Suppressor macrophage (primary cell): ENCODE data around the gene DENND6B.
"Not testable (repeated sequence)": the region's sequence is repeated elsewhere in the genome, so short reads cannot be mapped to it uniquely, and the experiment has no call there.

Source experiments
- DNase-seq, 4 experiments: peaks; one replicate each; pipeline ENCODE4 v3.0.0-alpha.2; 2020 to 2022

The DENND6B gene

GRCh38 chr22:50289151-50289941 lies 37.5 kb downstream of the DENND6B start:
- DNase-seq, result no peak

DNA sequence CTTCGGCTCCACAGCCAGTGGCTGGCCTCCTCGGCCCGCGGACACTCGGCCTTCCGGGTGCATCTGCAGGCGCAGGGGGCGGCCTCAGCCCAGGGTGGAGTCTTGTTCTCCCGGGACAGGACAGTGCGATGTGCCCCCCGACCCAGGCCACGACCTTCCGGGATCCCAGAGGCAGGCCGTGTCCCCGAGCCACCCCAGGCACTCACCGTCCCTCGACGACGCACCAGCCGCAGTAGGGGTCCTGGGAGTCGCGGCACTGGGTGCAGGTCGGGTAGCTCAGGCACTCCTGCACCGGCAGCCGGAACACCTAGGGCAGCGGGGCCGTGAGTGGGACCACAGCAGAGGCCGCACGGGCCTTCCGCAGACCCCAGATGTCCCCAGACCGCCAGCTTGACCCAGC lies 39.1 kb downstream of the DENND6B start:
- no peak for DNase-seq

- no peak for DNase-seq
Observed at GRCh38 chr22:50286701-50287318, 40.0 kb downstream of the DENND6B start.

DNA sequence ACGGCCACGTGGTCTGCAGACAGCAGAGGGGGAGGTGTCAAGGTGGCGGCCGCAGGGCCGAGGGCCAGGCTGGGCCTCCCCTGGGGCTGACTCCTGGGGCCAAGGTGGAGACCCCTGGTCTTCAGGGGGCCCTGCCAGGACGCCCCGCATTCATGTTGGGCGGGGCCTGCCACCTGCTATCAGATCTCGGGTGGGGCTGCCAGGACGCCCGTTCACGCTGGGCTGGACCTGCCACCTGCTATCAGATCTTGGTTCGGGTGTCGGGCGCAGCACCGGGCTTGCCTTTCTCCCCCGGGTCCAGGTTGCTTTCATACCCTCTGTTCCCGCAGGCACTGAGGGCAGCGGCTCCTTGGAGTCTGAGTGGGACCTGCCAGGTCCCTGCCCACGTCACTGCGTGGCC lies 40.5 kb downstream of the DENND6B start:
- no peak for DNase-seq

DNA sequence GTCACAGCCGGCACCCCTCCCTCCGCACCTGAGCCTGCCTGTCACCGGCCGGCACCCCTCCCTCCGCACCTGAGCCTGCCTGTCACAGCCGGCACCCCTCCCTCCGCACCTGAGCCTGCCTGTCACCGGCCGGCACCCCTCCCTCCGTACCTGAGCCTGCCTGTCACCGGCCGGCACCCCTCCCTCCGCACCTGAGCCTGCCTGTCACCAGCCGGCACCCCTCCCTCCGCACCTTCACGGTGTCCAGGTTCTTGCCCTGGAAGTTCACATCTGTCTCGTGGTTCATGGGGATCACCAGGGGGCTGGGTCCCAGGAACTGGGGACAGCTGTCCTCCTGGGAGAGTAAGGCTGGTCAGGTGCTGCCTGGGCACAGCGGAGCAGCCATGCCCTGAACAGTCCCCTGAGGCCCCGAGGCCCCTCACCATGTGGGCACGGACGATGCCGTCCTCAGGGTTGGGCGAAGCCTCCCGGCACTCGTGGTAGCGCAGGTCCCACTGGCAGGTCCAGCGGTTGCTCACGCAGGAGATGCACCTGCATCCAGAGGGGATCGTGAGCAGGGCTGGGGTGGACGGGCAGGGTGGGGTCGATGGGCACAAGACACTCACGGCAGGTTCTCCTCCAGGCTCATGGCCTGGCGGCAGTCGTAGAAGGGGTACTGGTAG lies 41.1 kb downstream of the DENND6B start:
- DNase-seq, result no peak

DNA sequence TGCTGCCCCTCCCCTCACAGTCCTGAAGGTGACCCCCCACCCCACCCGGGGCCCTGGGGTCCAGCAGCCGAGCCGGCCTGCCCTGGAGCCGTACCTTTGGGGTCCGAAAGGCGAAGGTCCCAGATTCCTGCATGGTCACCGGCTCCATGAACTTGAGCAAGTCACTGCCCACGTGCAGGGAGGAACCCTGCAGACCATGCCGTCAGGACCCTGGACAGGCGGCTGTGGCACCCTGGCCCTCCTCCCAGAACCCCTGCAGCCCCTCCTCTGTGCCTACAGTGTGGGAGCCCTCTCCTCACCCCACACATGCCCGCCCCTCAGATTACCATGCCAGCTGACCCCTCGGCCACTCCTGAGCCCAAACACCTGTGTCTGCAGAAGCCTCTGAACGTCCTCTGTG lies 42.3 kb downstream of the DENND6B start:
- DNase-seq, result no peak

- DNase-seq, result no peak
Observed at GRCh38 chr22:50283821-50284220, 43.0 kb downstream of the DENND6B start.

DNA sequence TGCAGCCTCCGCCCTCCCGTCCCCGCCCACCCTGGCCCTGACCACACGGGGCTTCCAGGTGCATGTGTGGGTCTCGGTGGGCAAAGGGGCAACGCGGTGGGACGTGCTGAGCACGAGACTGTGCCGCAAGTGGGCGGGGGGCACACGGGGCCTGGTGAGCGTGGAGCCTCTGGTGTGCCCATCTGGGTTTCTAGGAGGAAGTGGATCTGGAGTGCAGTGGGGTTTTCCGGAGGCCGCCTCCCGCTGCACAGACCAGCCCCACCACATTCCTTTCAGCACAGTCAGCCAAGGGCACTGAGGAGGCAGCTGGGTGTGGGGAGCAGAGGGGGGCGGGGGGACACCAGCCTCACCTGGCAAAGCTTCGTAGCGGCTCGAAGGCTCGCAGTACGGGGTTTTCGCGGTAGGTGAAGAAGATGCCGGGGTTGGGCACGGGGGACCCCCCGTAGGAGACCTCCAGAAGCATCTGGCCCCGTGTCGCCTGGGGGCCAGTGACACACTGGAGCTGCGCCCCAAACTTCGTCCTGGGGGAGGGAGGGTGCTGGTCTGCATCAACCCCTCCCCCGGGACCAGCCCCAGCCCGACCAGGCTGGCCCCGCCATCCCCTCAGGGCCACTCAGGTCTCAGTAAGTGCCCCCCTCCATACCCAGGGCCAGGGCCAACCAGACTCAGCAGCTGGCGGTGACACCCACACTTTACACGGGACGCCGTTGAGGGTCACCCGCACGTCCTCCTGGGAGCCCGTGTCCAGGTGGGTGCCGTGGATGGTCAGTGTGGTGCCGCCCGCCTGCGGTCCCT lies 44.3 kb downstream of the DENND6B start:
- no peak for DNase-seq

GRCh38 chr22:50281957-50282356 lies 44.9 kb downstream of the DENND6B start:
- DNase-seq, result no peak

- DNase-seq, result no peak
Observed at GRCh38 chr22:50281384-50281760, 45.4 kb downstream of the DENND6B start.

- no peak for DNase-seq
Observed at GRCh38 chr22:50280708-50281383, 46.0 kb downstream of the DENND6B start.

DNA sequence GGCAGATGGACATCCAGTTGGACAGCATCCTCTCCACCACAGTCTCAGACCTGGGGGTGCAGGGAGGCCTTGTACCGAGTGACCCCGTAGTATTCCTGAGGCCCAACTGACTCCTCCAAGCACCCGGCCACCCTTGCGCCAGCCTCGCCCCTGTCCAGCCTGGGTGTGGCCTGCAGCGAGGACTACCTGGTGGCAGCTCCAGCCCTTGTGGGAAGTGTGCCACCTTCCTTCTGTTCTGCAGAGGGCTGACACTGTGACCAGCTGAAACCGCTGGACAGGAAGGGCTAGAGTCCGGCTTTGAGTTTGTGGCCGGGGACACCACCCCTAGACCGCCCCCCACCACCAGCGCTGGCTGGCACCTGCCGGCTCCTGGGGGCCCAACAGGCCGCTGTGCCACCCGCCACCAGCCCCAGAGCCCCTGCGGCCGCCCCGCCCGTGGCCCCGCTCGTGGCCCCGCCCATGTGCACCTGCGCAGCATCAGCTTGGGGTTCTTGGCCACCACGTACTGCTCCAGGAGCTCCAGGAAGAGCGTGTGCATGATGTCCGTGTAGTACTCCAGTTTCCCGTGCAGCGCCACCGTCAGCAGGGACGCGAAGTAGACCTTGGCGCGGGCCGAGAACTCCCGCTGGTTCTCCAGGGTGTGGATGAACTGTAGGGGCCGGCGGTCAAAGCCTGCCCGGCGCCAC lies 46.6 kb downstream of the DENND6B start:
- no peak for DNase-seq

GRCh38 chr22:50278956-50279619 lies 47.7 kb downstream of the DENND6B start:
- DNase-seq, result no peak

GRCh38 chr22:50278461-50278860 lies 48.4 kb downstream of the DENND6B start:
- no peak for DNase-seq

GRCh38 chr22:50277761-50278160 lies 49.1 kb downstream of the DENND6B start:
- no peak for DNase-seq

DNA sequence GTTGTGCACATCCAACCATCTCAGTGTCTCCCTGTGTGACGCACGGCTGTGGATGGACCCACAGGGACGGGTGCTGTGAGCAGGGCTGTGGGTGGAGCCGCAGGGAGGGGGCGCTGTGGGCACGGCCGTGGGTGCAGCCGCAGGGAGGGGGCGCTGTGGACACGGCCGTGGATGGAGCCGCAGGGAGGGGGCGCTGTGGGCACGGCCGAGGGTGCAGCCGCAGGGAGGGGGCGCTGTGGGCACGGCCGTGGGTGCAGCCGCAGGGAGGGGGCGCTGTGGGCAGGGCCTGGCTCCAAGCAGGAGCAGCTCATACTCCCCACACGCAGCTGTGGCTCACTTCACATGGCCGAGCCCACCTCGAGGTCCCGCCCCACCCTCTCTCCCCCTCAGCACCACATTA lies 50.7 kb downstream of the DENND6B start:
- DNase-seq, result peak; percentile 69 to 92 (median 83)

- no peak for DNase-seq
Observed at GRCh38 chr22:50275181-50276055, 51.4 kb downstream of the DENND6B start.

DNA sequence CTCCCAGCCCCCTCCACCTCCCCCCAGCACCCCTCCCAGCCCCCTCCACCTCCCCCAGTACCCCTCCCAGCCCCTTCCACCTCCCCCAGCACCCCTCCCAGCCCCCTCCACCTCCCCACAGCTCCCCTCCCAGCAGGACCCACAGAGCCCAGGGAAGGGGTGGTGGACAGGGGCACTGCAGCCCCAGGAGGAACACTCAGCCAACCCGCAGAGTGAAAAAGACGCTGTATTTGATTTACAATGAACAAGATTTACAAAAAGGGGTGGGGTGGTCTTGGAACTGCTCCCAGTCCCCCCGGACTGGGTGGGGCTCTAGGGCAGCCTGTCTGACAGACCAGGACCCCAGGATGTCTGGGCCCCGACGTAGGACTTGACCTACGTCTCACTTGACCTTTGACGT lies 52.0 kb downstream of the DENND6B start:
- DNase-seq, result no peak

DNA sequence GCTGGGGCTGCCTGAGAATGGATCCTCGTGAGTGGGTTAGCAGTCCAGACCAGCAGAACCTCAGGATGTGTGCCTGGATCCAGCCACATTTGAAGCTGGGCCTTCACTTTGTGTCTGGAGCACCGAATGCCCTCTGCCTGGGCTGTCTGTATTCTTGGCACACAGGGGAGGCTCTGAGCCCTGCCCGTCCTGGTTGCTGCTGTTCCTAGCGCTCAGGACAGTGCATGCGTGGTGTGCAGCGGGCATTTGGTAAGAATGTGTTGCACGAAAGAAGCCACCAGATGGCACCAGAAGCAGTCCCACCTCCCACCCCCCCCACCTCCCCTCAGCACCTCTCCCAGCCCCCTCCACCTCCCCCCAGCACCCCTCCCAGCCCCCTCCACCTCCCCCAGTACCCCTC lies 52.5 kb downstream of the DENND6B start:
- DNase-seq, result peak; percentile 50 to 71 (median 64)

DNA sequence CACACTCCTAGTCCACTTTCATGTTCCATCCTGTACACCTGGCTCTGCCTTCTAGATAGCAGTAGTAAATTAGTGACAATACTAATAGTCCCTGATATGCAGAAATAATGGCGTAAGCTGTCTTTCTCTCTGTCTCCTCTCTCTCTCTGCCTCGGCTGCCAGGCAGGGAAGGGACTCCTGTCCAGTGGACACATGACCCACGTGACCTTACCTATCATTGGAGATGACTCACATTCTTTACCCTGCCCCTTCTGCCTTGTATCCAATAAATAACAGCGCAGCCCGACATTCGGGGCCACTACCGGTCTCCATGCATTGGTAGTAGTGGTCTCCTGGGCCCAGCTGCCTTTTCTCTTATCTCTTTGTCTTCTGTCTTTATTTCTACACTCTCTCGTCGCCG lies 53.0 kb downstream of the DENND6B start:
- DNase-seq, result not testable (repeated sequence)
